COR-L47 (cell line): ENCODE data around the gene HMGCR.

Source experiments
- DNase-seq: peaks from one replicate; lab custom pipeline; 2025; lab: John Stamatoyannopoulos, UW

The HMGCR gene

DNA sequence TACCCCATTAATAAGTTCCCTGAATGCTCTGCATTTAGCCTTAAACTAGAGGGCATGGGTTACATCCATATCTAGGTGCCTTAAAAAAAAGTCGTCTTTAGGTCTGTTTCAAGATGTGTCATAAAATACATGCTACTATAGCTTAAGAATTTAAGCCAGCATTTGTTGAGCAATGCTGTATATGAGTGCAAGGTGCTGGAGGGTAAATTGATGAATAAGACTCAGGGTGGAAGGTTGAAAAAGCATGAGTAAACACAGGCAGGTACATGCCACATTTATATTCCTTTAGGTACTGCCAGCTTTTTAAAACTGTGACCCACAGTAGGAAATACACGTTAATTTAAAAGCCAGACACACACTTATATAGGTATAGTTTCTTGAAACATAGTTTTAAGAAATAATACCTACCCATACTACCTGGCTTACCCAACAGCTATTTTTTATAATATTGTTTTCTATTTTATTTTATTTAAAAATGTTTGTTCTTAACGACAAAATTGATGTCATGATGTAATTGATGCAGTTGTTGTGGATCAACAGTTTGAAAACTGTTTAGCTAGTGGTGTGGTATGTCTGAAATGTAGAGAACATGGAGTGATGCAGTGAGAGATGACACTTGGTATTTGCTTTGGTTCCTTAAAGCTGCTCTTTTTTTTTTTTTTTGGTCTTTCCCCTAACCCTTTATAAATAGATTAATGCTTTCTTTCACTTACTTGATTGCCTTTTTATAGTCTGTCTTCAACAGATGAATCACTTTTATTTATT lies 3.9 kb downstream of the HMGCR start:
- DNase-seq, result no peak

GRCh38 chr5:75341934-75342333 lies 4.9 kb downstream of the HMGCR start:
- no peak for DNase-seq

DNA sequence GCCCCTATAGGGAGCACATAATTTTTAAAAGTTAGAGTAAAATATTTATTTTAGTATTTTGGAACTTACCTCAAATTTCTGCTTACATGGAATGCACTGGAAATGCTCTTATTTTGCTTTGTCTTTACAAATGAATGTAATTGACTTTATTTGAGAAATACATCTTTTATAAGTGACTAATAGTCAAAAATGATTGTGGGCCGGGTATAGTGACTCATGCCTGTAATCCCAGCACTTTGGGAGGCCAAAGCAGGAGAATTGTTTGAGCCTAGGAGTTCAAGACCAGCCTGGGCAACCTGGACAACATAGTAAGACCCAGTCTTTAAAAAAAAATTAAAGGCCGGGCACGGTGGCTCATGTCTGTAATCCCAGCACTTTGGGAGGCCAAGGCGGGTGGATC lies 5.8 kb downstream of the HMGCR start:
- no peak for DNase-seq

DNA sequence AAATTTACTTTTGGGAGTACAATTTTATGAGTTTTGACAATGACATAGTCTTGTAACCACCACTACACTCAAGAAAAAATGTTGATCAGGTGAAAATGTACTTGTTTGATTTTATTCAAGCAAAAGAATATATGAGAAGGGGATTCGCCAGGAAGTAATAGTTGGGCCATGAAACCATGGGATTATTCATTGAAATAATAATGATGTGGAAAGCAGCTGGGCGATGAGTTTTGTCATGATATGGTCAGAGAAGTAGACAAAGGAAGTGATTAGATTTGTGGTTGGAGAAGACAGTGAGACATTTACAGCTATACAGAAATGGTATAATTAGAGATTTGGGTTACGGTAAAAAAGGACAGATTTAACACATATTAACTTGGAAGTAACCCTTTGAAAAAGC lies 11.2 kb downstream of the HMGCR start:
- DNase-seq, result no peak

DNA sequence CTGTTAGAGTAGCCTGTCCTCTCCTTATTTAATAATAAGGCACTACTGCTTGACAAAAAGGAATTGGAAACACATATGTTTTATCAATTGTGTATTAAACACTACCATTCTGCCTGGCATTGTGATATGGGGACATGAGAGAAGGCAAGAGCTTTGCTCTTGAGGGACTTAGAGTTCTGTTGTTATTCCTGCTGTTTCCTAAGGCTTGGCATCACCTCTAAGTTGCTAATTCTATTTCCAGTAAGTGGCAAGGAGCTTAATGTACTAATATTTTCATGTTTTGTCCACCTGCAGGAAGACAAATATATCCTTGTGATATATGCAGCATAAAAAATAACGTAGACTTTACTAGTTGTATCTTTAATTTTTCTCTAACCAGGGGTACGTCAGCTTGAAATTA lies 12.6 kb downstream of the HMGCR start:
- no peak for DNase-seq

- no peak for DNase-seq
Observed at GRCh38 chr5:75351139-75351926, 14.3 kb downstream of the HMGCR start.

- DNase-seq, result no peak
Observed at GRCh38 chr5:75355236-75355635, 18.2 kb downstream of the HMGCR start.

DNA sequence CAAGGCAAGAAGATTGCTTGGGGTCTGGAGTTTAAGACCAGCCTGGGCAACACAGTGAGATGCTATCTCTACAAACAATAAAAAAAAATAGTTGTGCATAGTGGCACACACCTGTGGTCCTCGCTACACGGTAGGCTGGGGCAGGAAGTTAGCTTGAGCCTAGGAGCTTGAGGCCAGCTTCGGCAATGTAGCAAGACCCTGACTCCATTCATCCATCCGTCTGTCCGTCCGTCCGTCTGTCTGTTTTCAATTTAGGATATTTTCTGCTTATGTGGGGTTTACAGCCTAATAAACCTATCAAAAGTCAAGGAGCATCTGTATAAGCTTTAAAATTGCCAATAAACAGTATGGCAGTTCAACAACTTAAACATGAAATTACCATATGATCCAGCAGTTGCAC lies 19.7 kb downstream of the HMGCR start:
- DNase-seq, result no peak

- no peak for DNase-seq
Observed at GRCh38 chr5:75358117-75358516, 21.1 kb downstream of the HMGCR start.

DNA sequence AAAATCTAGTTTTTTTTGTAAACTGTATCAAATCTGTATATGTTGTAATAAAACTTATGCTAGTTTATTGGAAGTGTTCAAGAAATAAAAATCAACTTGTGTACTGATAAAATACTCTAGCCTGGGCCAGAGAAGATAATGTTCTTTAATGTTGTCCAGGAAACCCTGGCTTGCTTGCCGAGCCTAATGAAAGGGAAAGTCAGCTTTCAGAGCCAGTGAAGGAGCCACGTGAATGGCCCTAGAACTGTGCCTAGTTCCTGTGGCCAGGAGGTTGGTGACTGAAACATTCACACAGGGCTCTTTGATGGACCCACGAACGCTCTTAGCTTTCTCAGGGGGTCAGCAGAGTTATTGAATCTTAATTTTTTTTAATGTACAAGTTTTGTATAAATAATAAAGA lies 24.3 kb downstream of the HMGCR start:
- DNase-seq, result no peak

DNA sequence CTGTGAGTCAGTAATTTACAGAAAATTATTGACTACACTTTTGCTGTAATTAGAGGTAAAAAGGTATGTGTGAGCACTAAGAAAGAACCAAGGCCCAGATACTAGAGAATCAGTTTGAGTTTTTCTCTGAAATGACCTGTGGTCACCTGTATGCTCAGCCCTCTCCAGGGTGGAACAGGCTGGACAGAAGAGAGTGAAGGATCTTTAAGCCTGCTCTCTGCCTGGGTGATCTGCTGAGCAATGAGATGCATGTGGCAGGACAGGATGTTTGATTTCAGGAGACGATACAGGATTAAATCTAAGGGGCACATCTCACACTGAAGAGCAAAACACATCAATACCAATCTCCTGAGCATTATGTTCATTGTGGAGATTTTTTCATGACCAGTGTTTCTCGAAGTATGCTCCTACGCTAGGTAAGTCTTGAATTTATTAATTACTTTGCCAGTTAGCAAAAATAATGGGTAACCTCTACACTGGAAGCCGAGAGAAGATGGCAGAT lies 25.5 kb downstream of the HMGCR start:
- no peak for DNase-seq

GRCh38 chr5:75363111-75363510 lies 26.1 kb downstream of the HMGCR start:
- DNase-seq, result no peak

- DNase-seq, result no peak
Observed at GRCh38 chr5:75363726-75364495, 26.9 kb downstream of the HMGCR start.

DNA sequence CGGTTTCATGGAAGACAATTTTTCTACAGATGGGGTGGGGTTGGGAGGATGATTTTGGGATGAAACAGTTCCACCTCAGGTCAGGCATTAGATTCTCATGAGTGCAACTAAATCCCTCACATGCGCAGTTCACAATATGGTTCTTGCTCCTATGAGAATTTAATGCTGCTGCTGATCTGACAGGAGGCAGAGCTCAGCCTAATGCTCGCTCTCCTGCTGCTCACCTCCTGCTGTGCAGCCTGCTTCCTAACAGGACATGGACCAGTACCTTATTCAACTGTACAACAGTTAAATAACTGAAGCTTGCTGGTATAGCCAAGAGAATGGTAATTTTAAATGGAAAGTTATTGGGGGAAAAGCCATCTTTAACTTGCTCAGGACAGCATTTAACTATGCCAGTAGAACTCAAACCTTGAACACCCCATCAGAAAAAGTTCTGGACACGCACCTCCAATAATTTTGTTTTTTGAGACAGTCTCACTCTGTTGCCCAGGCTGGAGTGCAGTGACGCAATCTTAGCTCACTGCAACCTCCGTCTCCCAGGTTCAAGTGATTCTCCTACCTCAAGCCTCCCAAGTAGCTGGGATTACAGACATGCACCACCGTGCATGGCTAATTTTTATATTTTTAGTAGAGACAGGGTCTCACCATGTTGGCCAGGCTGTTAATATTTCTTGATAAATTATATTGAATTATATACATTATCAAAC lies 27.7 kb downstream of the HMGCR start:
- no peak for DNase-seq

- no peak for DNase-seq
Observed at GRCh38 chr5:75365740-75366139, 28.7 kb downstream of the HMGCR start.

GRCh38 chr5:75366787-75367186 lies 29.8 kb downstream of the HMGCR start:
- no peak for DNase-seq

DNA sequence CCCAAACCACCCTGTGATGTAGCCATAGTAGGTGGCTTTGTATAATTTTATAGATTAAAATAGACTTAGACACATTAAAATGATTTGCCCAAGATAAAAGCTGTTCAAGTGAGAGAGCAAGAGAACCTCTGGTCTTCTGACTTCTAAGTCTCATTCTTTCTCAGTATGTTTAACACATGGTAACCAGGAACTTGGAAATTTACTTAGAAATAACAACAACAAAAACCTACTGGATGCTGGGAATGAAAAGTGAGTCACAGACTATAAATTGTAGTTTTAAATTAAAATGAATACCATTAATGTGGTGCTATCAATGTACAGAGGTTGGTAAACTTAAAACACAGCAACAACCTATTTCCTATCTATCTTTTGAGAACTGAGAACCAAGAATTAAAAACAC lies 30.4 kb downstream of the HMGCR start:
- no peak for DNase-seq

DNA sequence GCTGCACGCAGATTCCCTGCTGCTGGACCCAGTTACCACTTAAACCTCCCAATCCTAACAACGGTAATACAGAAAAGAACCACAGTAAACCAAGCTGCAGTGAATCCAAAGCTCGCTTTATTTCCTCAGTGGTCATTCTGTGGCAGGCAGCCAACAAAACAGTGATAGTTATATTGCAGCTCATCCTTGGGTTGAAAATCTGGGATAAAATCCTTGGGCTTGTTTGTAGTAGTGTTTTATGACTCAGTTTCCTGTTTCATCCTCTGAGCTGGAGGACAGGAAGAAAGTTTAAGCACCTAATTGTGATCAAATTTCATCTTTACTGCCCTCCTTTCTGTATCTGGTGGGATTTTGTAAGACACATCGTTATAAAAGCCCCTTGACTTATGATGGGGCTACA lies 31.4 kb downstream of the HMGCR start:
- DNase-seq, result no peak

GRCh38 chr5:75373862-75374261 lies 36.8 kb downstream of the HMGCR start:
- DNase-seq, result no peak

DNA sequence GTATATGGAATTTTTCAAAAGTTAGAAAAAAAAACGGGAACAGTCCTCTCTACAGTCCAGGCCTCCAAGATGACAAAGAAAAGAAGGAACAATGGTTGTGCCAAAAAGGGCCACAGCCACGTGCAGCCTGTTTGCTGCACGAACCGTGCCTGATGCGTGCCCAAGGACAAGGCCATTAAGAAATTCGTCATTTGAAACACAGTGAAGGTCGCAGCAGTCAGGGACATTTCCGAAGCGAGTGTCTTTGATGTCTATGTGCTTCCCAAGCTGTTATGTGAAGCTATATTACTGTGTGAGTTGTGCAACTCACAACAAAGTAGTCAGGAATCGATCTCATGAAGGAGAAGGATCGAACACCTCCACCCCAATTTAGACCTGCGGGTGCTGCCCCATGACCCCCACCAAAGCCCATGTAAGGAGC lies 37.4 kb downstream of the HMGCR start:
- DNase-seq, result no peak

DNA sequence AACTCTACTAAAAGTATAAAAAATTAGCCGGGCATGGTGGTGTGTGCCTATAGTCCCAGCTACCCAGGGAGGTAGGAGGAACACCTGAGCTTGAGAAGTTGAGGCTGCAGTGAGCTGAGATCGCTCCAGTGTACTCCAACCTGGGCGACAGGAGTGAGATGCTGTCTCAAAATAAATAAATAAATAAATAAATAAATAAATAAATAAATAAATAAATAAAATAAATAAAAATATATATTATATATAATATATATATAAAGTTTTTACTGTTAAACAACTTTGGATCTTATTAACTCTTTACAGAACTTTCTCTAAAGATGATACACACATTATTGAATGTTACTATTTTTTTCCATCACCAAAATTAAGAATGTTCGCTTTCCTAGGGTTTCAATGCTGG lies 38.4 kb downstream of the HMGCR start:
- no peak for DNase-seq

- DNase-seq, result no peak
Observed at GRCh38 chr5:75380099-75380498, 43.1 kb downstream of the HMGCR start.
